T47D (cell line): Measurements from ENCODE around the gene ITGB3.

ENCODE experiments used
- DNase-seq, 2 experiments: peaks; one replicate each; pipeline versions ENCODE4 v3.0.0 to v3.0.0-alpha.2; 2011 to 2012; ENCODE audit warnings: low read depth in 1 of 2, low spot score in 1 of 2
- JUND ChIP-seq: IDR thresholded peaks from 2 replicates; pipeline ENCODE4 v1.6.1; 2012; ENCODE audit warnings: low read depth
- in situ Hi-C: cut with HindIII; loops from 2 replicates; pipeline ENCODE4 v1.10.0; 2016; ENCODE audit warnings: low sequenced_read_pairs, low pct_unique_long_range_greater_than_20kb

ITGB3 gene

GRCh38 chr17:47239967-47240651, 13.5 kb upstream of the ITGB3 start:
- no peak for TF ChIP-seq JUND
- DNase-seq = no peak
- in situ Hi-C loops = no loop called here

GRCh38 chr17:47240806-47241205, 12.8 kb upstream of the ITGB3 start:
- no peak for TF ChIP-seq JUND
- no peak for DNase-seq
- in situ Hi-C loops = no loop called here

GRCh38 chr17:47242648-47243047, 11.0 kb upstream of the ITGB3 start:
- in situ Hi-C loops = no loop called here
- no peak for TF ChIP-seq JUND
- no peak for DNase-seq

GRCh38 chr17:47243737-47244598, 9.7 kb upstream of the ITGB3 start:
- no peak for TF ChIP-seq JUND
- DNase-seq = no peak
- in situ Hi-C loops = no loop called here

GRCh38 chr17:47244697-47245096, 8.9 kb upstream of the ITGB3 start:
- no peak for DNase-seq
- TF ChIP-seq JUND = no peak
- in situ Hi-C loops = no loop called here

GRCh38 chr17:47246120-47246519, 7.5 kb upstream of the ITGB3 start:
- no peak for TF ChIP-seq JUND
- DNase-seq = no peak
- in situ Hi-C loops = no loop called here

GRCh38 chr17:47250855-47251254, 2.8 kb upstream of the ITGB3 start:
- no peak for DNase-seq
- no peak for TF ChIP-seq JUND
- in situ Hi-C loops = no loop called here

- in situ Hi-C loops = no loop called here
- DNase-seq = no peak
- no peak for TF ChIP-seq JUND
Observed at GRCh38 chr17:47251421-47251940, 2.1 kb upstream of the ITGB3 start.

GRCh38 chr17:47252209-47252608, 1.4 kb upstream of the ITGB3 start:
- TF ChIP-seq JUND = no peak
- in situ Hi-C loops = no loop called here
- no peak for DNase-seq

- DNase-seq = no peak
- in situ Hi-C loops = no loop called here
- TF ChIP-seq JUND = no peak
Observed at GRCh38 chr17:47252766-47253512, 688 bp upstream of the ITGB3 start.

- in situ Hi-C loops = no loop called here
- no peak for TF ChIP-seq JUND
- no peak for DNase-seq
Observed at GRCh38 chr17:47254403-47254943, 846 bp downstream of the ITGB3 start.

GRCh38 chr17:47257651-47258339, 4.2 kb downstream of the ITGB3 start:
- no peak for DNase-seq
- in situ Hi-C loops = no loop called here
- no peak for TF ChIP-seq JUND
